Measurements from ENCODE around the gene CIC. TPM values are rescaled to one million over a fixed set of nuclear protein-coding genes. Genes with fewer than 3 reads are reported as not detected.

The CIC gene
- total and polyA plus RNA-seq, 2 of the 13 experiments (the other 11 are each of a cell fraction or from before 2014, with no cell fraction given): 5.9 to 8.0 TPM

DNA sequence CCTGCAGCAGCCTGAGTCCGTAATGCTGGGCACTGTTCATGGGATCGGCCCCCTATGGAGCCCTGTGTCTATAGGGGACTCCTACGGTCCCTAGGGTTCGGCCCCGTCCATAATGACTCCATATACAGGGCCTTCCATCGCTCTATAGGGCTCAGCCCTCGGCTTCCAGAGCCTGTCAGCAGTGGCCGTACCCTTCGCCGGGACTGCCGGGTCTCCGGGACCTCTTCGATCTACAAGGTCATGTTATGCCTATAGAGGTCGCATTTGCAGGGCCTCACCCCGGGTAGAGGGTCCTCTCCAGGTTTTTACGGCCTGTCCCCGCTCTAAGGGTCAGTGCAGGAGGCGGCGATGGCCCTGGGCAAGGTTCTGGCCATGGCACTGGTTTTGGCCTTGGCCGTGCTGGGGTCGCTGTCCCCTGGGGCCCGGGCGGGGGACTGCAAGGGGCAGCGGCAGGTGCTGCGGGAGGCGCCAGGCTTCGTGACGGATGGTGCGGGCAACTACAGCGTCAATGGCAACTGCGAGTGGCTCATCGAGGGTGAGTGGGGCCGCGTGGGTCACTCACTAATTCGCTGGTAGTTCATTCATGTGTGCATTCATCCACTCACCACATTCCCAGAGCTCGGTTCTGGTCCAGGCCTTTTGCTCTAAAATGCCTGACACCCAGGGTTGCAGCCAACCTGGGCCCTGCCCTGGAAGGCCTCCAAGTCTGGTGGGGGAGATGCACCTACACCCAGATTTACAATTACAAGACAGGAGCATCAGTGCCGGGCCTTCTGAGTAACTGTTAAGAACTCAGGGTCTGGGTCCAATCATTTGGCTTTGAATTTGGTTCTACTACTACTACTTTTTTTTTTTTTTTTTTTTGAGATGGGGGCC, 57.1 kb downstream of the CIC start (continued):
- no peak for TF ChIP-seq REXO4 (CRISPR knock-in tag; IDR thresholded peaks at IDR 0.05; ENCODE audit: borderline replicate concordance)
- no peak for TF ChIP-seq TOPORS (CRISPR knock-in tag; IDR thresholded peaks at IDR 0.05)
- TF ChIP-seq ZNF430 (CRISPR knock-in tag; IDR thresholded peaks at IDR 0.05): no peak
- 0 out of 2 replicates have a peak, but pooled peaks have one; percentile 31 for TF ChIP-seq ZC3H13 (CRISPR knock-in tag; IDR thresholded peaks at IDR 0.05)
- TF ChIP-seq, protein P1, sequence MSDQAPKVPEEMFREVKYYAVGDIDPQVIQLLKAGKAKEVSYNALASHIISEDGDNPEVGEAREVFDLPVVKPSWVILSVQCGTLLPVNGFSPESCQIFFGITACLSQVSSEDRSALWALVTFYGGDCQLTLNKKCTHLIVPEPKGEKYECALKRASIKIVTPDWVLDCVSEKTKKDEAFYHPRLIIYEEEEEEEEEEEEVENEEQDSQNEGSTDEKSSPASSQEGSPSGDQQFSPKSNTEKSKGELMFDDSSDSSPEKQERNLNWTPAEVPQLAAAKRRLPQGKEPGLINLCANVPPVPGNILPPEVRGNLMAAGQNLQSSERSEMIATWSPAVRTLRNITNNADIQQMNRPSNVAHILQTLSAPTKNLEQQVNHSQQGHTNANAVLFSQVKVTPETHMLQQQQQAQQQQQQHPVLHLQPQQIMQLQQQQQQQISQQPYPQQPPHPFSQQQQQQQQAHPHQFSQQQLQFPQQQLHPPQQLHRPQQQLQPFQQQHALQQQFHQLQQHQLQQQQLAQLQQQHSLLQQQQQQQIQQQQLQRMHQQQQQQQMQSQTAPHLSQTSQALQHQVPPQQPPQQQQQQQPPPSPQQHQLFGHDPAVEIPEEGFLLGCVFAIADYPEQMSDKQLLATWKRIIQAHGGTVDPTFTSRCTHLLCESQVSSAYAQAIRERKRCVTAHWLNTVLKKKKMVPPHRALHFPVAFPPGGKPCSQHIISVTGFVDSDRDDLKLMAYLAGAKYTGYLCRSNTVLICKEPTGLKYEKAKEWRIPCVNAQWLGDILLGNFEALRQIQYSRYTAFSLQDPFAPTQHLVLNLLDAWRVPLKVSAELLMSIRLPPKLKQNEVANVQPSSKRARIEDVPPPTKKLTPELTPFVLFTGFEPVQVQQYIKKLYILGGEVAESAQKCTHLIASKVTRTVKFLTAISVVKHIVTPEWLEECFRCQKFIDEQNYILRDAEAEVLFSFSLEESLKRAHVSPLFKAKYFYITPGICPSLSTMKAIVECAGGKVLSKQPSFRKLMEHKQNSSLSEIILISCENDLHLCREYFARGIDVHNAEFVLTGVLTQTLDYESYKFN (CRISPR knock-in tag; conservative IDR thresholded peaks at IDR 0.05): peak; percentile 13
- TF ChIP-seq ZNF407 (CRISPR knock-in tag; IDR thresholded peaks at IDR 0.05; ENCODE audit: not compliant biosample characterization): no peak
- TF ChIP-seq ZFP91 (CRISPR knock-in tag; IDR thresholded peaks at IDR 0.05; ENCODE audit: borderline replicate concordance): peak; percentile 42; the same call in 1 of the 2 replicates
- no peak for TF ChIP-seq ZNF264 (CRISPR knock-in tag; IDR thresholded peaks at IDR 0.05)
- TF ChIP-seq, protein P2, sequence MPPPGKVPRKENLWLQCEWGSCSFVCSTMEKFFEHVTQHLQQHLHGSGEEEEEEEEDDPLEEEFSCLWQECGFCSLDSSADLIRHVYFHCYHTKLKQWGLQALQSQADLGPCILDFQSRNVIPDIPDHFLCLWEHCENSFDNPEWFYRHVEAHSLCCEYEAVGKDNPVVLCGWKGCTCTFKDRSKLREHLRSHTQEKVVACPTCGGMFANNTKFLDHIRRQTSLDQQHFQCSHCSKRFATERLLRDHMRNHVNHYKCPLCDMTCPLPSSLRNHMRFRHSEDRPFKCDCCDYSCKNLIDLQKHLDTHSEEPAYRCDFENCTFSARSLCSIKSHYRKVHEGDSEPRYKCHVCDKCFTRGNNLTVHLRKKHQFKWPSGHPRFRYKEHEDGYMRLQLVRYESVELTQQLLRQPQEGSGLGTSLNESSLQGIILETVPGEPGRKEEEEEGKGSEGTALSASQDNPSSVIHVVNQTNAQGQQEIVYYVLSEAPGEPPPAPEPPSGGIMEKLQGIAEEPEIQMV (CRISPR knock-in tag; IDR thresholded peaks at IDR 0.05; ENCODE audit: low read depth): no peak
- no peak; the same call in 1 of the 2 replicates for TF ChIP-seq TSC22D2 (CRISPR knock-in tag; IDR thresholded peaks at IDR 0.05; ENCODE audit: borderline replicate concordance)
- no peak for TF ChIP-seq KDM1A (CRISPR knock-in tag; IDR thresholded peaks at IDR 0.05)
- no peak for TF ChIP-seq SNAI1 (CRISPR knock-in tag; IDR thresholded peaks at IDR 0.05; ENCODE audit: borderline replicate concordance)
